Daoy (cell line): ENCODE data around the gene PSMD14. TPM values are rescaled to one million over a fixed set of nuclear protein-coding genes. Genes with fewer than 3 reads are reported as not detected.

ENCODE experiments used
- total RNA-seq: library from RNA; depleted of rRNA; stranded (reverse); fragments of >200 nt; shearing (Covaris generic); gene quantifications from 2 replicates; pipeline ENCODE4 v1.2.3, GENCODE V29; 2014; rRNA removed

Gene PSMD14
- total RNA-seq, 1 experiment from 2014 or later: 347 TPM

Other genes starting within 250 kb of the PSMD14 start
- 39.7 and 44.3 TPM in 2 replicates for gene TANK, start 148.0 kb upstream of the PSMD14 start, total RNA-seq
- not detected in 2 replicates for gene TBR1, start 107.9 kb downstream of the PSMD14 start, total RNA-seq